Hepatic stellate cell (primary cell): ENCODE measurements around the gene PMEPA1.
"Not testable (repeated sequence)": the region's sequence is repeated elsewhere in the genome, so short reads cannot be mapped to it uniquely, and the experiment has no call there.

Experiments used
- DNase-seq: peaks from one replicate; pipeline ENCODE4 v3.0.0; 2011; ENCODE audit warnings: low spot score

PMEPA1 gene

GRCh38 chr20:57649617-57650015 is 60.2 kb downstream of the PMEPA1 start:
- DNase-seq = no peak

DNA sequence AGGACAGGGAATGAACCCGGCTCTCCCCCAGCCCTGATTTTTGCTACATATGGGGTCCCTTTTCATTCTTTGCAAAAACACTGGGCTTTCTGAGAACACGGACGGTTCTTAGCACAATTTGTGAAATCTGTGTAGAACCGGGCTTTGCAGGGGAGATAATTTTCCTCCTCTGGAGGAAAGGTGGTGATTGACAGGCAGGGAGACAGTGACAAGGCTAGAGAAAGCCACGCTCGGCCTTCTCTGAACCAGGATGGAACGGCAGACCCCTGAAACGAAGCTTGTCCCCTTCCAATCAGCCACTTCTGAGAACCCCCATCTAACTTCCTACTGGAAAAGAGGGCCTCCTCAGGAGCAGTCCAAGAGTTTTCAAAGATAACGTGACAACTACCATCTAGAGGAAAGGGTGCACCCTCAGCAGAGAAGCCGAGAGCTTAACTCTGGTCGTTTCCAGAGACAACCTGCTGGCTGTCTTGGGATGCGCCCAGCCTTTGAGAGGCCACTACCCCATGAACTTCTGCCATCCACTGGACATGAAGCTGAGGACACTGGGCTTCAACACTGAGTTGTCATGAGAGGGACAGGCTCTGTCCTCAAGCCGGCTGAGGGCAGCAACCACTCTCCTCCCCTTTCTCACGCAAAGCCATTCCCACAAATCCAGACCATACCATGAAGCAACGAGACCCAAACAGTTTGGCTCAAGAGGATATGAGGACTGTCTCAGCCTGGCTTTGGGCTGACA is 60.8 kb downstream of the PMEPA1 start:
- no peak for DNase-seq

- DNase-seq = no peak
These were observed 61.7 kb downstream of the PMEPA1 start for GRCh38 chr20:57647933-57648785.

DNA sequence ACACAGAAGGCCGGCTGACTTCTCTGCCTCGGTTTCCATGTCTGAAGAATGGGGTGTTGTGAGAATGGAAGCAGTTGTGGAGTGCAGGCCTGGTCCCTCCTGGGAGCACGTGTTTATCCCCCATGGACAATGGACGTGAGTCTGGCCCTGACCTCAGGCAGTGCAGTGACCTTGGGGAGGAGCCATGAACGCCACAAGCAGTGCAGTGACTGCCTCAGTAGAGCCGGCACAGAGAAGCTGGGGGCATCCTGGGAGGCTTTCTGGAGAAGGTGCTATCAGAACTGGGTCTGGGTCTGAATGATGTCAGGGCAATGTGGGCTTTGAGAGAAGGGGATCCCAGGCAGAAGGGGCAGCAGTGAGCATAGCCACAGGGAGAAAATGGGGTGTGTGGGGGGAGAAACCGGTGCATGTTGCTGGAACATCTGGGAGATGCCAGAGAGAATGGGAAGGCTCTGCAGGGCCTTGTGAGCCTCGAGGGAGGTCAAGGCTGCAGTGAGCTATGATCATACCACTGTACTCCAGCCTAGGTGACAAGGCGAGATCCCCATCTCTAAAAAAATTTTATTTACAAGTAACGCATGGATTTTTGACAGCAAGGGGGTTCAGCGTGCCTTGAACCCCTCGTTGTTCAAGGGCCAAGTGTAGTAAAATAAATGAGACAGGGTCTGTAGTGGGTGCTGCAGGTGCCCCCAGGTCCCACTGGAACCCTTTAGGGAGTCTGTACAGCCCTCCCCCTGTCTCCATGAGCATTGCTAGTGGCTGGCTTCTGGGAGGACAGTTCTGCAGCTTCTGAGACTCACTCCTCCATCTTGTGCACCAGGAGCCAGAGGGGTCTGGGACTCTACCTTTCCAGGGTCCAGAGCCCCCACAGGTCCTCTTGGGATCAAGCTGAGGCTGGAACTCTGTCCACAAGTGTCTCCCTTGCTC is 62.5 kb downstream of the PMEPA1 start:
- no peak for DNase-seq

- DNase-seq = no peak
These were observed 70.9 kb downstream of the PMEPA1 start for GRCh38 chr20:57638895-57639236.

GRCh38 chr20:57638173-57638894 is 71.5 kb downstream of the PMEPA1 start:
- DNase-seq = no peak

DNA sequence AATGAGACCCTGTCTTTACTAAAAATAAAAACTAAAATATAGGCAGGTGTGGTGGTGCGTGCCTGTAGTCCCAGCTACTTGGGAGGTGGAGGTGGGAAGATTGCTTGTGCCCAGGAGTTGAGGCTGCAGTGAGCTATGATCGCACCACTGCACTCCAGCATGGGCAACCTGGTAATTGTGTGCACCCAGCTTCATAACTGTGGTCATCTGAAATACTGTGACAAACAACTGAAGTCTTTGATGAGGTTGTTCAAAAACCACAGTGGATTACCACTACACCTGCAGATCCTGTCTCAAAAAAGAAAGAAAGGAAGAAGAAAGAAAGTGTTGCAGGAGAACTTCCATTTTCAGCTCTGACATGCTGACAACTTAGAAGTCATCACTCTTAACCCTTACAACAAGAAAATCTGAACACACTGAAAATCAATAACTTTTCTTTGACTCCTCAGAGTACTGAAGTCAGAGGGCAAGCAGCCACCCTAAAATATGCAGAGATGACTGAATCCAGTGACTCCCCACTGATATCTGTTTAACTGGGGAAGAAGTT is 75.8 kb downstream of the PMEPA1 start:
- no peak for DNase-seq

- no peak for DNase-seq
These were observed 77.5 kb downstream of the PMEPA1 start for GRCh38 chr20:57632286-57632685.

DNA sequence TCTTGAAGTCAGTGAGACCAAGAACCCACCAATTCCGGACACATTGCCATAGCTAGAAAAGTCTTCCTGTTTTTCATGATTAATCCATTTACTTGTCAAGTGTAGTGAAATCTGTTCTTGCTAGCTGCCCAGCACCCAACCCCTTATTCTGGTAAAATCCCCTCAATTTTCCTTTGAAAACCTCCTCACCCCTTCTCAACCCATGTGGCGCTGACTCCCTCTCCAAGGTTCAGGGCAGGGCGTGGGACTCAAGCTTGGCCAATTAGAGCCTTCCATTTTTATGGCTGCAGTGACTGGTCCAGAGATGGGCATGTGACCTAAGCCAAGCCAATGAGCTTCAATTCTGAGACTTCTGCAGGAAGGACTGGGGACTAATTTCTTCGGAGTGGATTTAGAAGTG is 79.8 kb downstream of the PMEPA1 start:
- no peak for DNase-seq

DNA sequence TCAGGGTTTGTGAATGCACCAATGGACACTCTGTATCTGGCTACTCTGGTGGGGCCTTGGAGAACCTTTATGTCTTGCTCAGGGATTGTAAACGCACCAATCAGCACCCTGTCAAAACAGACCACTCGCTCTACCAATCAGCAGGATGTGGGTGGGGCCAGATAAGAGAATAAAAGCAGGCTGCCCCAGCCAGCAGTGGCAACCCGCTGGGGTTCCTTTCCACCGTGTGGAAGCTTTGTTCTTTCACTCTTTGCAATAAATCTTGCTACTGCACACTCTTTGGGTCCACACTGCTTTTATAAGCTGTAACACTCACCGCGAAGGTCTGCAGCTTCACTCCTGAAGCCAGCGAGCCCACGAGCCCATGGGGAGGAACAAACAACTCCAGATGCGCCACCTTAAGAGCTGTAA is 80.3 kb downstream of the PMEPA1 start:
- not testable (repeated sequence) for DNase-seq

GRCh38 chr20:57628962-57629308 is 80.9 kb downstream of the PMEPA1 start:
- DNase-seq = not testable (repeated sequence)

DNA sequence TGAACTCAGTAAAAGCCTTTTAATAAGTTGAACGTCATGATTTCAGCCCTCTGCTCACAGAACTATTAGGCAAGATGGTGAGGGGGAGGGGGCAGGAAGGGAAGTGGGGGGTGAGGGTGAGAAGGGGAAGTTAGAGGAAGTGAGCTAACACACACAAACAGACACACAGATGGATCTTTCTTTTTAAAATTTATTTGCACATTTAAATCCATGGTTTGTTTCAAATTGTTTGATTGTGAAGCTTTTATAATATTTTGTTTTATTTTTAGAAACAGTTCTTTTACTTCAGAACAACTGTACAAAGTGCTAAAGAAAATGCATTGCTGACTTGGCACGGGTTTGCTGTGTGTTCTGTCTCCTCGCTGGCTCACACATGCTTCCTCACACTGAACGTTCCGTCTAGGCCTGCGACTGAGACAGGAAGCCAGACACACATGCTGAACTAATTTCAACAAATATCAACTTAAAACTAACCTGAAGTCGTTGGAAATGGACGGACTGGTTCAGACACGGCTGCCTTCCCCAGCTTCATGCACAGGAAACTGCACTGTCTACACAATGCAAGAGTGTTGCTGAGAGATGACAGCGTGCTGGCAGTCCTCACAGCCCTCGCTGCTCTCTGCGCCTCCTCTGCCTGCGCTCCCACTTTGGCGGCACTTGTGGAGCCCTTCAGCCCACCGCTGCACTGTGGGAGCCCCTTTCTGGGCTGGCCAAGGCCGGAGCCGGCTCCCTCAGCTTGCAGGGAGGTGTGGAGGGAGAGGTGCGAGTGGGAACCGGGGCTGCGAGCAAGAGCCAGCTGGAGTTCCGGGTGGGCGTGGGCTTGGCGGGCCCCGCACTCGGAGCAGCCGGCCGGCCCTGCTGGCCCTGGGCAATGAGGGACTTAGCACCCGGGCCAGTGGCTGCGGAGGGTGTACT is 81.5 kb downstream of the PMEPA1 start:
- no peak for DNase-seq

GRCh38 chr20:57627339-57627738 is 82.5 kb downstream of the PMEPA1 start:
- DNase-seq = no peak

DNA sequence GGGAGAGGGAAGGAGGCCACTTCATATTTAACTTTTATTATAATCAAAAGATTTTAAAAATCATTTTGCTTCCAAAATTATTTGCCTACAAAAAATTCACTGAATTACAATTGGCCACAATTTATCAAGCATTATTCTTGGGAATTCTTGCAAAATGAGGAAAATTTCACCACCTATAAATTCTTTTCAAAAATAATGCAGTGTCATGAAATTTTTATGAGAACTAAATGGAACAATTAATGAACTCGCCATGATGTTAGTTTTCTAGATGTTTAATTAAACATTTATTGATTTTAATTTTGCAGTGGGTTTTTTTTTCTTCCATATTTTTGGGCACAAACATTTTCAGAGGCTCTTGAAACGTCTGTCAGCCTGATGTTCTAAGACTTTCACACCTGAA is 83.8 kb downstream of the PMEPA1 start:
- no peak for DNase-seq

- DNase-seq = no peak
These were observed 84.4 kb downstream of the PMEPA1 start for GRCh38 chr20:57625181-57625958.

GRCh38 chr20:57624124-57624523 is 85.7 kb downstream of the PMEPA1 start:
- no peak for DNase-seq

- no peak for DNase-seq
These were observed 87.0 kb downstream of the PMEPA1 start for GRCh38 chr20:57622579-57623381.

- DNase-seq = no peak
These were observed 87.6 kb downstream of the PMEPA1 start for GRCh38 chr20:57622201-57622570.
